Measurements from ENCODE around the gene UBLCP1. TPM values are rescaled to one million over a fixed set of nuclear protein-coding genes. Genes with fewer than 3 reads are reported as not detected.
A peak's percentile ranks its signal among the peaks of the same experiment; 100 is the strongest.

Gene UBLCP1
- total RNA-seq: 10 to 100 TPM; 12.7 to 25.5 (median 20.7) TPM
- 10 to 100 TPM; 11.3 to 27.2 (median 27.1) TPM for polyA plus RNA-seq
- long read RNA-seq, donor 1, transcript UBLCP1-201 (11 exons, 2,392 nt): major isoform, 14 of 45 reads
- long read RNA-seq, donor 1, partial matches to known transcripts: 31 of 45 reads
- long read RNA-seq, donor 1, other reads (novel, unspliced or antisense): 0 of 45 reads
- long read RNA-seq, donor 2, partial matches to known transcripts: 7 of 11 reads
- long read RNA-seq, donor 2, other reads (novel, unspliced or antisense): 0 of 11 reads
- long read RNA-seq, donor 3, transcript UBLCP1-201 (11 exons, 2,392 nt): major isoform, 9 of 19 reads
- long read RNA-seq, donor 3, partial matches to known transcripts: 10 of 19 reads
- long read RNA-seq, donor 3, other reads (novel, unspliced or antisense): 0 of 19 reads
- long read RNA-seq, donor 4, transcript UBLCP1-201 (11 exons, 2,392 nt): major isoform, 10 of 14 reads
- long read RNA-seq, donor 4, partial matches to known transcripts: 2 of 14 reads
- long read RNA-seq, donor 4, other reads (novel, unspliced or antisense): 2 of 14 reads
- long read RNA-seq, donor 5, transcript UBLCP1-201 (11 exons, 2,392 nt): major isoform, 22 of 26 reads
- long read RNA-seq, donor 5, partial matches to known transcripts: 0 of 26 reads
- long read RNA-seq, donor 5, other reads (novel, unspliced or antisense): 4 of 26 reads
- long read RNA-seq, donor 6, transcript UBLCP1-201 (11 exons, 2,392 nt): major isoform, 7 of 10 reads
- long read RNA-seq, donor 6, partial matches to known transcripts: 2 of 10 reads
- long read RNA-seq, donor 6, other reads (novel, unspliced or antisense): 1 of 10 reads
- long read RNA-seq, donor 7, partial matches to known transcripts: 15 of 19 reads
- long read RNA-seq, donor 7, other reads (novel, unspliced or antisense): 0 of 19 reads
- long read RNA-seq, donor 8, partial matches to known transcripts: 9 of 13 reads
- long read RNA-seq, donor 8, other reads (novel, unspliced or antisense): 0 of 13 reads
- long read RNA-seq, donor 9, transcript UBLCP1-201 (11 exons, 2,392 nt): major isoform, 9 of 16 reads
- long read RNA-seq, donor 9, partial matches to known transcripts: 7 of 16 reads
- long read RNA-seq, donor 9, other reads (novel, unspliced or antisense): 0 of 16 reads
- long read RNA-seq, donor 10, partial matches to known transcripts: 0 of 2 reads
- long read RNA-seq, donor 10, other reads (novel, unspliced or antisense): 0 of 2 reads

- intact Hi-C loops (cut with DNase I): loop anchor here in 1 of 2 donors (5.0 to 10.0 kb wide), 2 partner anchors 51 to 108 kb away; no protein-coding TSS in a partner anchor
- no peak for TF ChIP-seq CTCF (IDR thresholded peaks at IDR 0.05)
- TF ChIP-seq POLR2A (IDR thresholded peaks at IDR 0.05): peak; percentile 8 to 44
- 0 to 1% (median 0%) methylated on average over 22 to 54 of the region's 54 CpGs for WGBS, 4 donors
- H3K36me3 ChIP-seq (replicated peaks in 1 of 2): no peaks in the 10 kb centered on the region
- DNase-seq: peak; percentile 67 to 89 (median 77)
- peak within 1 kb of the TSS; percentile 57 to 92 (median 74) for H3K27ac ChIP-seq
- H3K27me3 ChIP-seq: no peaks in the 10 kb centered on the region
- H3K4me3 ChIP-seq: peak within 1 kb of the TSS; percentile 73 to 87 (median 84)
- no peaks in the 10 kb centered on the region for H3K9me3 ChIP-seq (replicated peaks in 1 of 3)
- peaks cover 0 to 24% of the 10 kb centered on the region in 2 donors for H3K4me1 ChIP-seq (replicated peaks in 1 of 2)
Measured at GRCh38 chr5:159262859-159263568, at the start of gene UBLCP1. UBLCP1 (plus strand) TSS chr5:159263290; CDS start chr5:159268916, 5,626 bp downstream.

GRCh38 chr5:159214486-159215271 is 48.4 kb upstream of the UBLCP1 start:
- 83 to 91% (median 86%) methylated on average over 2 of the region's 2 CpGs for WGBS, 4 donors
- Histone ChIP-seq H3K4me1 (replicated peaks in 1 of 2) (peaks cover 0 to 11% of the 10 kb centered on the region in 2 donors), H3K36me3 (replicated peaks in 1 of 2) (no peaks in the 10 kb centered on the region), H3K9me3 (replicated peaks in 1 of 3) (no peaks in the 10 kb centered on the region), H3K4me3 (no peak overlapping the region), H3K27me3 (no peaks in the 10 kb centered on the region), H3K27ac (no peak overlapping the region)
- DNase-seq: no peak
- intact Hi-C loops (cut with DNase I): loop anchor here in 1 of 2 donors (5.0 to 10.0 kb wide), 2 partner anchors 48 to 60 kb away; partner anchors contain the start of gene UBLCP1
- TF ChIP-seq POLR2A (IDR thresholded peaks at IDR 0.05): no peak
- no peak for TF ChIP-seq CTCF (IDR thresholded peaks at IDR 0.05)

- WGBS, 4 donors: 84 to 94% (median 92%) methylated on average over 3 of the region's 3 CpGs
Measured at GRCh38 chr5:159215886-159216285, 47.2 kb upstream of the UBLCP1 start.

More at GRCh38 chr5:159215886-159216285, 47.2 kb upstream of the UBLCP1 start:
- no peak overlapping the region for H3K27ac ChIP-seq
- DNase-seq: no peak
- no peaks in the 10 kb centered on the region for H3K36me3 ChIP-seq (replicated peaks in 1 of 2)
- TF ChIP-seq CTCF (IDR thresholded peaks at IDR 0.05): no peak
- TF ChIP-seq POLR2A (IDR thresholded peaks at IDR 0.05): no peak
- no peak overlapping the region for H3K4me3 ChIP-seq
- no peaks in the 10 kb centered on the region for H3K9me3 ChIP-seq (replicated peaks in 1 of 3)
- peaks cover 0 to 4% of the 10 kb centered on the region in 2 donors for H3K4me1 ChIP-seq (replicated peaks in 1 of 2)
- no peaks in the 10 kb centered on the region for H3K27me3 ChIP-seq
- intact Hi-C loops (cut with DNase I): loop anchor here in 1 of 2 donors (10.0 kb wide), 1 partner anchor 61 kb away; no protein-coding TSS in a partner anchor
